ENCODE data around the gene LYZL6.
A peak's percentile ranks its signal among the peaks of the same experiment; 100 is the strongest.

Gene LYZL6

DNA sequence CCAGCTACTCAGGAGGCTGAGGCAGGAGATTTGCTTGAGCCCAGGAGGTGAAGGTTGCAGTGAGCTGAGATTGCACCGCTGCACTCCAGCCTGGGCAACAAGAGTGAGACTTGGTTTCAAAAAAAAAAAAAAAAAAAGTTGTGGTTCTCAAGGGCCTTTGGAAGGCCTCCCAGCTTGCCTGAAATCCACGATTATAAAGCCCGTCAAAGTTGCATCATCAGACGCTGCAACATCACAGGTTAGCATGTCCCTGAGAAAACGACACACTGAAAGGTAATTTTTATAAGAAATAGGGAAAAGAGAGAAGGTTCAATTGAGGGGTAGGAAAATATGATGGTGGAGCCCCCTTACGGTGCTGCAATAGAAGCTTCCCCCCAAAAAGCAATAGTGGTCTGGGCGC, 4.6 kb upstream of the LYZL6 start:
- Histone ChIP-seq H3K9me3 (ENCODE audit: control insufficient read depth, insufficient read depth, low read length) (no peaks in the 10 kb centered on the region), H3K4me1 (ENCODE audit: control insufficient read depth, low read length) (no peaks in the 10 kb centered on the region), H3K9me2 (replicated peaks; ENCODE audit: control insufficient read depth, low read length) (no peaks in the 10 kb centered on the region), H3K4me2 (ENCODE audit: low read length) (no peak overlapping the region), H3K79me2 (ENCODE audit: control insufficient read depth, low read length) (no peaks in the 10 kb centered on the region), H3K27me3 (ENCODE audit: control insufficient read depth, low read length) (0 out of 2 replicates have a peak, but pooled peaks cover 5% of the 10 kb centered on the region), H3F3A (ENCODE audit: control insufficient read depth, insufficient read depth) (no peaks in the 10 kb centered on the region), H3K4me3 (ENCODE audit: low read length) (no peak overlapping the region), H3K27ac (ENCODE audit: low read depth, low read length) (no peak overlapping the region), H3K36me3 (ENCODE audit: control insufficient read depth, low read length) (no peaks in the 10 kb centered on the region), H4K20me1 (ENCODE audit: control insufficient read depth, insufficient read depth, low read depth, low read length) (no peaks in the 10 kb centered on the region)
- TF ChIP-seq, protein P1, sequence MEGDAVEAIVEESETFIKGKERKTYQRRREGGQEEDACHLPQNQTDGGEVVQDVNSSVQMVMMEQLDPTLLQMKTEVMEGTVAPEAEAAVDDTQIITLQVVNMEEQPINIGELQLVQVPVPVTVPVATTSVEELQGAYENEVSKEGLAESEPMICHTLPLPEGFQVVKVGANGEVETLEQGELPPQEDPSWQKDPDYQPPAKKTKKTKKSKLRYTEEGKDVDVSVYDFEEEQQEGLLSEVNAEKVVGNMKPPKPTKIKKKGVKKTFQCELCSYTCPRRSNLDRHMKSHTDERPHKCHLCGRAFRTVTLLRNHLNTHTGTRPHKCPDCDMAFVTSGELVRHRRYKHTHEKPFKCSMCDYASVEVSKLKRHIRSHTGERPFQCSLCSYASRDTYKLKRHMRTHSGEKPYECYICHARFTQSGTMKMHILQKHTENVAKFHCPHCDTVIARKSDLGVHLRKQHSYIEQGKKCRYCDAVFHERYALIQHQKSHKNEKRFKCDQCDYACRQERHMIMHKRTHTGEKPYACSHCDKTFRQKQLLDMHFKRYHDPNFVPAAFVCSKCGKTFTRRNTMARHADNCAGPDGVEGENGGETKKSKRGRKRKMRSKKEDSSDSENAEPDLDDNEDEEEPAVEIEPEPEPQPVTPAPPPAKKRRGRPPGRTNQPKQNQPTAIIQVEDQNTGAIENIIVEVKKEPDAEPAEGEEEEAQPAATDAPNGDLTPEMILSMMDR (IDR thresholded peaks at IDR 0.05; ENCODE audit: low read depth, low read length, poor library complexity, severe bottlenecking): no peak
- no peak for TF ChIP-seq EZH2phosphoT487 (IDR thresholded peaks at IDR 0.05; ENCODE audit: borderline replicate concordance, low read length)

DNA sequence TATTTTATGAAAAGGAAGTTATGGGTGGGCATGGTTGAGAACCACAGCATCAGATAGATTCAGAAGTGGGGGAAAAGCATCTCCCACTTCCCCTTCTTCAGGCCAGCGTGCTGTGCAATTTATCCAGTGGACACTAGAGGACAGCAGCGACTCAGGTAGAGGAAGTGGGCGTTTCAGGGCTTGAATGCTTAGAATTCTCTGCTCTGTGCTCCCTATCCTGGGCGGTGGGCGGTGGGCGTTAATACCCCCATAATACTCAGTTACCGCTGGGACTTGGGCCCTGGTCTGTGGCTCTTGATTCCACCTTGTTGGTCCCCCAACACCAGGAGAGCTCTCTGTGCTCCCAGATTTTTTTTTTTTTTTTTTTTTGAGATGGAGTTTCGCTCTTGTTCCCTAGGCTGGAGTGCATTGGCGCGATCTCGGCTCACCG, 3.7 kb upstream of the LYZL6 start:
- Histone ChIP-seq H3K79me2 (ENCODE audit: control insufficient read depth, low read length) (no peaks in the 10 kb centered on the region), H3K36me3 (ENCODE audit: control insufficient read depth, low read length) (no peaks in the 10 kb centered on the region), H3K27me3 (ENCODE audit: control insufficient read depth, low read length) (0 out of 2 replicates have a peak, but pooled peaks cover 5% of the 10 kb centered on the region), H3K27ac (ENCODE audit: low read depth, low read length) (no peak overlapping the region), H3K4me1 (ENCODE audit: control insufficient read depth, low read length) (no peaks in the 10 kb centered on the region), H3K9me2 (replicated peaks; ENCODE audit: control insufficient read depth, low read length) (no peaks in the 10 kb centered on the region), H3K9me3 (ENCODE audit: control insufficient read depth, insufficient read depth, low read length) (no peaks in the 10 kb centered on the region), H3F3A (ENCODE audit: control insufficient read depth, insufficient read depth) (no peaks in the 10 kb centered on the region), H3K4me2 (ENCODE audit: low read length) (peak overlapping the region; percentile 31; the same call in 1 of the 2 replicates), H4K20me1 (ENCODE audit: control insufficient read depth, insufficient read depth, low read depth, low read length) (no peaks in the 10 kb centered on the region), H3K4me3 (ENCODE audit: low read length) (no peak overlapping the region)
- TF ChIP-seq EZH2phosphoT487 (IDR thresholded peaks at IDR 0.05; ENCODE audit: borderline replicate concordance, low read length): no peak
- TF ChIP-seq, protein P1 (IDR thresholded peaks at IDR 0.05; ENCODE audit: low read depth, low read length, poor library complexity, severe bottlenecking): peak; percentile 55

DNA sequence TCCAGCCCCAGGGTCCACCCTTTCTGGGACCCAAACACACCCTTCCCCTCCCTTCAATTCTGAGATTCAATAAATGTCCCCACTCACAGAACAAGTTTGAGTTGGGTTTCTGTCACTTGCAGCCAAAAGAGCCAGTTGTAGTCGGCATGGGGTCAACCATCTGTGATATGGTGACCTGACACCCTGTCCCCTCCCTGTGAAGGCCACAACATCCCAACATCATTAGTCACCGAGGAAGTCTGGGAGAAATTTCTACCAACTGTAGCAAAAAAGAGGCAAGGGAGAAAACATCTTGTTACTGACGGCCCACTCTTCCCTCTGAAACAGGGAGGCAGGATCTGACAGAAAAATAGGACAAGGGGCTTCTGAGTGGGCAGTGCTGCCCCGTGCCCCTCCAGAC, 638 bp upstream of the LYZL6 start:
- Histone ChIP-seq H3K4me1 (ENCODE audit: control insufficient read depth, low read length) (no peaks in the 10 kb centered on the region), H3K9me2 (replicated peaks; ENCODE audit: control insufficient read depth, low read length) (no peaks in the 10 kb centered on the region), H3K27ac (ENCODE audit: low read depth, low read length) (no peak overlapping the region), H3K27me3 (ENCODE audit: control insufficient read depth, low read length) (no peaks in the 10 kb centered on the region), H3K9me3 (ENCODE audit: control insufficient read depth, insufficient read depth, low read length) (no peaks in the 10 kb centered on the region), H3K79me2 (ENCODE audit: control insufficient read depth, low read length) (no peaks in the 10 kb centered on the region), H3K4me3 (ENCODE audit: low read length) (no peak overlapping the region), H3K4me2 (ENCODE audit: low read length) (no peak overlapping the region), H4K20me1 (ENCODE audit: control insufficient read depth, insufficient read depth, low read depth, low read length) (no peaks in the 10 kb centered on the region), H3K36me3 (ENCODE audit: control insufficient read depth, low read length) (no peaks in the 10 kb centered on the region), H3F3A (ENCODE audit: control insufficient read depth, insufficient read depth) (no peaks in the 10 kb centered on the region)
- TF ChIP-seq EZH2phosphoT487 (IDR thresholded peaks at IDR 0.05; ENCODE audit: borderline replicate concordance, low read length): no peak
- TF ChIP-seq, protein P1 (IDR thresholded peaks at IDR 0.05; ENCODE audit: low read depth, low read length, poor library complexity, severe bottlenecking): no peak

All from DOHH2 (cell line).